ENCODE measurements around the gene MDN1. TPM values are rescaled to one million over a fixed set of nuclear protein-coding genes. Genes with fewer than 3 reads are reported as not detected.

The MDN1 gene
- total and polyA plus RNA-seq, 2 of the 4 experiments (the other 2 are of a cell fraction) = 7.7 to 26.7 TPM

- no peak overlapping the region for H4K91ac ChIP-seq (ENCODE audit: insufficient read depth, low read depth, low read length)
- no peak overlapping the region for H2AFZ ChIP-seq (replicated peaks; ENCODE audit: low read length, poor library complexity)
- H3K14ac ChIP-seq (replicated peaks; ENCODE audit: low read depth, low read length) = no peak overlapping the region
- ATAC-seq (ENCODE audit: low read depth) (no peak), DNase-seq (no peak)
- H3K56ac ChIP-seq (ENCODE audit: extremely low read depth, insufficient read depth, low read length) = no peak overlapping the region
- WGBS, 2 experiments (ENCODE audit: extremely low coverage in 2 of 2, insufficient read length in 1 of 2) = 100% methylated on average over 1 of the region's 2 CpGs; no CpG with 5 or more reads in 1 of the 2 experiments
- no peak overlapping the region for H4K8ac ChIP-seq (ENCODE audit: low read depth in 2 of 2, low read length in 2 of 2)
- TF ChIP-seq BHLHE40 (IDR thresholded peaks at IDR 0.05; ENCODE audit: low read depth, low read length) (no peak), CTCF (conservative IDR thresholded peaks at IDR 0.05; ENCODE audit: low read depth, low read length) (no peak), CEBPB (IDR thresholded peaks at IDR 0.05; ENCODE audit: low read depth, low read length) (no peak), RCOR1 (IDR thresholded peaks at IDR 0.05; ENCODE audit: insufficient replicate concordance, low read length) (no peak), MXI1 (IDR thresholded peaks at IDR 0.05; ENCODE audit: borderline replicate concordance, low read depth, low read length) (no peak), FOS (IDR thresholded peaks at IDR 0.05; ENCODE audit: low read depth, low read length) (no peak), CHD1 (IDR thresholded peaks at IDR 0.05; ENCODE audit: low read depth, low read length) (no peak), USF2 (IDR thresholded peaks at IDR 0.05; ENCODE audit: low read depth, low read length) (no peak), MAFK (IDR thresholded peaks at IDR 0.05; ENCODE audit: low read depth, low read length) (no peak)
- no peak overlapping the region for H3K4me2 ChIP-seq (ENCODE audit: low read depth, low read length)
- H3K9me1 ChIP-seq (ENCODE audit: insufficient read depth, low read length) = no peaks in the 10 kb centered on the region
- no TSS peak for BruUV-seq (replicated peaks)
- ChIA-PET POLR2A (ENCODE audit: unreplicated experiment) (no interaction called here), CTCF (no interaction called here)
- H3K79me1 ChIP-seq (ENCODE audit: low read depth in 1 of 2, low read length in 2 of 2) = no peaks in the 10 kb centered on the region
- no peaks in the 10 kb centered on the region for H3K27me3 ChIP-seq (ENCODE audit: control insufficient read depth, insufficient read depth, low read length)
- H2AK9ac ChIP-seq (replicated peaks; ENCODE audit: low read depth, low read length, poor library complexity) = no peak overlapping the region
- H4K5ac ChIP-seq (ENCODE audit: low read depth, low read length) = no peak overlapping the region
- no peaks in the 10 kb centered on the region for H4K20me1 ChIP-seq (ENCODE audit: insufficient read depth, low read length)
- H3K9ac ChIP-seq (ENCODE audit: low read depth, low read length) = no peak overlapping the region
- H3K18ac ChIP-seq (ENCODE audit: low read depth, low read length) = no peak overlapping the region
- H3K27ac ChIP-seq (ENCODE audit: insufficient read depth, low read length) = no peak overlapping the region
- no peak overlapping the region for H2BK5ac ChIP-seq (ENCODE audit: low read depth, low read length, poor library complexity, severe bottlenecking)
- H2AK5ac ChIP-seq (ENCODE audit: low read depth, low read length) = no peak overlapping the region
- dilution Hi-C loops (cut with HindIII; ENCODE audit: low sequenced_read_pairs, unreplicated experiment) (no loop called here), intact Hi-C loops (cut with micrococcal nuclease) (no loop called here), in situ Hi-C loops (cut with MboI; ENCODE audit: low sequenced_read_pairs) (no loop called here)
- no peak overlapping the region for H2BK120ac ChIP-seq (ENCODE audit: low read depth, low read length)
- no peak overlapping the region for H2BK20ac ChIP-seq (ENCODE audit: low read depth, low read length)
- H3K9me3 ChIP-seq (ENCODE audit: control insufficient read depth, insufficient read depth, low read length) = no peaks in the 10 kb centered on the region
- H3K36me3 ChIP-seq (ENCODE audit: control insufficient read depth, insufficient read depth, low read length) = peaks cover 16% of the 10 kb centered on the region
- no peaks in the 10 kb centered on the region for H3K4me1 ChIP-seq (ENCODE audit: control insufficient read depth, insufficient read depth, low read length)
- no peak overlapping the region for H2BK15ac ChIP-seq (ENCODE audit: low read depth, low read length)
- H3K23ac ChIP-seq (ENCODE audit: low read depth, low read length) = no peak overlapping the region
- H3K4me3 ChIP-seq (ENCODE audit: insufficient read depth, low read depth, low read length) = no peak overlapping the region
- no peak overlapping the region for H3K4ac ChIP-seq (ENCODE audit: low read depth, low read length)
Measured at GRCh38 chr6:89777455-89777854, 42.1 kb downstream of the MDN1 start.
